HCEC 1CT (cell line): ENCODE results near the gene APOBEC3A.

ENCODE experiments used
- DNase-seq: peaks from one replicate; pipeline ENCODE4 v3.0.0-alpha.2; 2017

Gene APOBEC3A

DNA sequence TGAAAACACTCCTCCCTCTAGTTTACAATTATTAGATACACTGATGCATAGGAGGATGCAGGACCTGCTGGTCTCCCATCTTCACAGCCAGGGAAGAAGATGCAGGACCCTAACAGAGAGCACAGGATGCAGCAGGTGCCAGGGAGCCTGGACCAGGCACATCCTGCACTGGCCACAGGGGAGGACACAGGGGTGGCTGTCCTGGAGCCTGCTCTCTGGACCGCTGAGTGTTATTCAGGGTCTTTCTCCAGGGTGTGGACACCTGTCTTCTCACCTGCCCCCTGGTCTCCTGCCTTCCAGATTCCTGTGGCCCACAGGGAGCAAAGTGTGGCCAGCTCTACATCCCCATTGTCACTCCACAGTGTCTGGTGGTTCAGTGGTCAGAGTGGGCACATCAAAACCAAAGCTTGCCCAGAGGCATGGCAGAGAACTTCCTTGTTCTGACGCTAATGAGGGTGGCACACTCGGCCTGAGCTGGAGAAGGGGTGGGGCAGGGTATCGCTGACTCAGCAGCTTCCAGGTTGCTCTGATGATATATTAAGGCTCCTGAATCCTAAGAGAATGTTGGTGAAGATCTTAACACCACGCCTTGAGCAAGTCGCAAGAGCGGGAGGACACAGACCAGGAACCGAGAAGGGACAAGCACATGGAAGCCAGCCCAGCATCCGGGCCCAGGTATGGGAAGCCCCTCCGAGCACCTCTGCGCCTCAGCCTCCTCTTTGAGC lies at the start of gene APOBEC3A:
Gene APOBEC3A, plus strand, starts transcription at position 564 of the 725 bp plus-strand sequence. Its CDS starts 83 bp downstream, at position 647.
- DNase-seq = no peak

DNA sequence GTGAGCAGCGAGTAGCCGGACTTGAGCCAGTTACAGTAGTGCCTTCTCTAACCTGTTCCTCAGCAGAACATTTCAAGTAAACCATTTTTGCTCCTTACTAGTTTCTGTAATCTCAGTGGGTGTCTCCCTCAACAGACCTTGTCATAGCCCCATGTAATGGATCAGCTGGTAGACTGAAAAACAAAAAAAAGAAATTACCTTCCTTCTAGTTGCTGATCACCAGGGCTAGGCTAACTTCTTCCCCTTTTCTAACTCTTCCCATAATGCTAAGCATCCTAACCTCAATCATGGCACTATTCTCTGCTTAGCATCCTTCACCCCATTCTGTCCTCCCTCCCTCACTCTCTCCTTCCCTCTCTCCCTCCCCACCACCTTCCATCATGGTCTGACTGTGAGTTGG lies 49.6 kb upstream of the APOBEC3A start:
- DNase-seq = no peak

DNA sequence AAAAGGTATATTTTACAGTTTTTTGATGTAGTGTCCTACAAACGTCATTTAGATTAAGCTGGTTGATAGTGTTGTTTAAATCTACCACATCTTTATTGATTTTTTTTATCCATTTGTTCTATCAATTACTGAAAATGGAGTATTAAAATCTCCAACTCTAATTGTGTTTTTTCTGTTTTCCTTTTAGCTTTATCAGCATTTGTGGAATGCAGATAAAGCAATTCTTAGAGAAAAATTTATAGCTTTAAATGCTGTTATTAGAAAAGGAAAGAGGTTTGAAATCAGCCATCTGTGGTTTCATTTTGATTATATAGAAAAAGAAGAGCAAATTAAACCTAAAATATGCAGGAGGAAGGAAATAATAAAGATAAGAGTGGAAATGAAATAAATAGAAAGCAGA lies 46.0 kb upstream of the APOBEC3A start:
- DNase-seq = no peak

DNA sequence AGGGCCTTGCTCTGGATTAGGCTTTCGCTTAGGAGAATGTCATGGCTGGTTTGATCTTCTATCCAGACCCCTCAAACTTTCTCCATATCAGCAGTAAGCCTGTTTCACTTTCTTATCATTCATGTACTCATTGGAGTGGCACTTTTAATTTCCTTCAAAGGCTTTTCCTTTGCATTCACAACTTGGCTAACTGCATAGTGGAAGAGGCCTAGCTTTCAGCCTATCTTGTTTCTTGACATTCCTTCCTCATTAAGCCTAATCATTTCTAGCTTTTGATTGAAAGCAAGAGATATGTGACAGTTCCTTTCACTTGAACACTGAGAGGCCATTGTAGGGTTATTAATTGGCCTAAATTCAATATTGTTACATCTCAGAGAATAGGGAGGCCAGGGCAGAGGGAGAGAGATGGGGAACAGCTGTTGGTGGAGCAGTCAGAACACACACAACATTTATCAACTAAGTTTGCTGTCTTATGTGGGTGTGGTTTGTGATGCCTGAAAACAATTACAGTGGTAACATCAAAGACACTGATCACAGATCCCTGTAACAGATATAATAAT lies 37.7 kb upstream of the APOBEC3A start:
- DNase-seq = no peak

DNA sequence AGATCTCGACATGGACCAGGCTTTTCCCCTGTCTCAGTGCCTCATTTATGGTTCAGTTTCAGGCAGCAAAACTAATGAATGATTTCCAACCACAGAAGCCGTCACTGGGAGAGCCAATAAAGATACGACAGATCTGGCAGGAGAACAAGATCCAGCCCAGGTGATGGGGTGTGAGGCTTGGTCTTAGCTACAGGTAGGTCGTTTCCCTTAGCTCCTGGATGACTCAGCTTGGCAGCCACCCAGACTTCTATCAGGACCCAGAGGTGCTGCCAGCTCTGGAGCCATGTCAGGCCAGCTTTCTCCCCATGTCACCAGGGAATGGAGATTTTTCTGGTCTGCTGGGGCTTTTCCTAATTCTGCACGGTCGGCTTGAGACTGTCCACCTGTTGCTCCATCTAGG lies 36.3 kb upstream of the APOBEC3A start:
- no peak for DNase-seq

DNA sequence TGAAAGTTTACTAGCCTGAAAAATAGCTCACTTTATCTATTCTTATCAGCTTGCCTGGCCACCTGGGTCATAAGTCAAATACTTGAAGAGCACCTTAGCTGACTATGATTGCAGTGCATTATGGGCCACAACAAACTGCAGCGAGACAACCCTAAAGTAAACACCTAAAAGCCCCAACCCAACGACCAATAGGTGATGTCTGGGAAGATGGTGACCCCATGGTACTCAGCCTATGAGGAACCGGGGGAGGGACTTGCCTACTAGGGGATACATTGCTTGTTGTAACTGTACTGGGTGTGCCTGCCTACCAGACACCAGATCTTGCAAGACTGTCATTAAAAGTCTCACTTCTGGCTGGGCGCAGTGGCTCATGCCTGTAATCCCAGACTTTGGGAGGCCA lies 35.6 kb upstream of the APOBEC3A start:
- no peak for DNase-seq

DNA sequence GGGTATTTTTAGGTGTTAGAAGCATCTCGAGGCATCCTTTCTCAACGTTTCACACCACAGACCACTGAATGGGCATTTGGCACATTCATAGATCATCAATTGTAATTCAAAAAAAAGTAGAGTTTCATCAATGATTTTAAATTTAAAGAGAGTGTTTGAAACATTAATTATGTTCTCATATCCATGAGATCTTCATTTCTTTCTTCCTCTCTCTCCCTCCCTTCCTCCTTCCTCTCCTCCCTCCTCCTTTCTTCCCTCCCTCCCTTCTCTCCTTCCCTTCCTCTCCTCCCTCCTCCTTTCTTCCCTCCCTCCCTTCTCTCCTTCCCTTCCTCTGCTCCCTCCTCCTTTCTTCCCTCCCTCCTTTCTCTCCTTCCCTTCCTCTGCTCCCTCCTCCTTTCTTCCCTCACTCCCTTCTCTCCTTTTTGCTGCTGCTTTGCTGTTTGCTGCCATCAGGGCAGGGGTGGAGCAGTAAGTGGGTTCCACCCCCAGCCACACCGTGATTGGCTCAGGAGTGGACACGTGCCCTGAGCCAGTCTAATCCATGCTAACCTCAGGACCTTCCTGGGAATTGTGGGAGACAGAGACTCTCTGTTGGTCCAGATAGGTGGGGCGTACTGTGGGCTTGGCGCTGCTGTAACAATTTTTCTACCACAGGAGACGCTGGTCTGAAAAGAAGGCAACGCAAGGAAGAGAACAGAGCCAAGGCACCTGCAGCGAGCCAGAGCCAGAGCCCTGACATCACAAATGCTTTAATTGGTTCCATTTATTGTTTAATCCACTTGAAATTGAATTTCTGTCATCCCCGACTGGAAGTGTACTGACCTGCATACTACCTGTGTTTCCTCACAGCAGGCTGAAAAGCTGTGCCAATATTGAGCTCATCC lies 33.7 kb upstream of the APOBEC3A start:
- DNase-seq = peak; percentile 84

DNA sequence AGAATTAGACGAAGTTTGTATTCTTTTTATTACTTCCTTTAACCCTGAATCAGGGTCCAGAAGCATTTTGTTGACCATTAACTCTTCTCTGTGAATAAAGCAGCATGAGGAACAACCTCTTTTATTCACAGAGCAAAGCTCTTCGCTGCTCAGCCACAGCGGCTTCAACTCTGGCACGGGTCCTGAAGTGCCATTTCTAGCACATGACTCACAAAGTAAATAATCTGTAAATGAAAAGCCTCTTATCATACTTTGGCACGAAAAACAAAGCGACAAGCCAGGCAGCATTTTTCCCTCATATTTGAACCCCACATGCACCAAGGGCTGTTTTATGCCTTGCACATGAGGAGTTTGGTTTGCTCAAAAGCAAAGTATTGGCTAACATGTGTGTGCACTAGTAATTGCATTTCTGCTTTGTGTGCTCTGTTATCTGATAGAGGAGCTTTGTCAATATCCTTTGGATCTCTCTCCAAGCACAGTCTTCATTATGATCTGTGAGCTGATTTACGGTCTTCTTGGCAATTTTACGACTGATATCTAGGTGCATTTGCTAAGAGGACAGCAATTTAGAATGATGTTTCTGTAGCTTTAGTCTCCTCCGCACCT lies 33.0 kb upstream of the APOBEC3A start:
- peak; percentile 82 for DNase-seq

DNA sequence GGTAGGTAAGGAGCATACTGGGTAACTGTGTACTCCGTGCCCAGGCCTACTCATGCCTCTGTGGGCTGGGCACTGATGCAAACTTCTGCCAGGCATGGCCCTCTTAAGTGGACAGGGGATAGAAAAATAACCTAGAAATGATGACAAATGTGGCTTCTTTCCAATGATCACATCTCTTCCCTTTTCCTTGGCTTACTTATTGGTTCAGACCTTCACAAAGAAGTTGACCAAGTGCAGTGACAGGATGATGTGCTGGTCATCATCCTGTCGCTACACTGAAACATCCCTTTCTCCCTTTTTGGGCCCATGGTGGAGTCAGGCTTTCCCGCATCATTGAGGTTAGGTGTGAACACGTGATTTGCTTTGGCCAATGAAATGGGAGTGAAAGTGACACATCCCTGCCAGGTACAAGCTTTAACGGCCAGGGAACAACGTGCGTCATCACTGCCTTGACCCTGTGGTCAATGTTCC lies 31.8 kb upstream of the APOBEC3A start:
- DNase-seq = no peak

DNA sequence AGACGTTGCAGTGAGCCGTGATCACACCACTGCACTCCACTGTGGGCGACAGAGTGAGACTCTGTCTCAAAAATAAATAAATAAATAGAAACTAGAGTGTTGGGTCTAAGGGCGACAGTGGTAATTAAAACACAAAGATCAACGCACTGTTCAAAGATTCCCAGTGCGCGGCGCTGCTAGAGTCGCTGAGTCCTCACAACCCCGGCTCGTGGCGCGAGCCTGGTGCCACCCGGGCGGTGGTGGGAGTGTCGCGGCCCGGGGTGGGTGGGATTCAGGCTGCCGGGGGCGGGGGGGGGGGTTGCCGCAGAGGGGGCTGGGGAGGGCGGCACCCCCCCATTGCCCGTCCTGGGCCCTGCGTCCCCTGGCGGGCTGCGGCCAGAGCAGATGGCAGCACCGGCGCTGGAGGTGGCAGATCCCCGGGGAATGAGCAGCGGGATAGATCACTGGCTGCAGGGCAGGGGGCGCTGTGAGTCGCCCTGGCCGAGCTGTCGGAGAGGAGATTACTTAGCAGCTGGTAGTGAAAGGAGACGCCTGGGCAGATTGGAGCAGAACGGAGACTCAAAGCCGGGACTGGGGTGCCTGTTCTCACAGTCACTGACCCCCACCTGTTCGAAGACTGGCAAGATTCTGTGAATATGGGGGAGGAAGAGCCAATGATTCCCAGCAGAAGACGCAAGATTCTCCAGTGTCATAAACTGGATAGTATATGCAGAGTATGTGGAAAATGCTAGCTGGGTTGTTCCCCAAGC lies 30.2 kb upstream of the APOBEC3A start:
- peak; percentile 57 for DNase-seq

DNA sequence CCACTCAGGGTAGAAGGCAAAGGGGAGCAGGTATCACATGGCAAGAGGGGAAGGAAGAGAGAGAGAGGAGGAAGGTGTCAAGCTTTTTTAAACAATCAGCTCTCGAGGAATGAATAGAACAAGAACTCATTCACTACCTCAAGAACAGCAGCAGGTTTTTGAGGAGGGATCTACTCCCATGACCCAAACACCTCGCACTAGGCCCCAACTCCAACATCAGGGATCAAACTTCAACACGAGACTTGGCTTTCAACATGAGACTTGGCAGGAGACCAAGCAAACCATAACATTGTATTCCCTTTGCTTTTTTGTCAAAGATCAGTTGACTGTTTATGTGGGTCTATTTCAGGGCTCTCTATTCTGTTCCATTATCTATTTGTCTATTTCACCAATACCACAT lies 26.9 kb upstream of the APOBEC3A start:
- DNase-seq = no peak

DNA sequence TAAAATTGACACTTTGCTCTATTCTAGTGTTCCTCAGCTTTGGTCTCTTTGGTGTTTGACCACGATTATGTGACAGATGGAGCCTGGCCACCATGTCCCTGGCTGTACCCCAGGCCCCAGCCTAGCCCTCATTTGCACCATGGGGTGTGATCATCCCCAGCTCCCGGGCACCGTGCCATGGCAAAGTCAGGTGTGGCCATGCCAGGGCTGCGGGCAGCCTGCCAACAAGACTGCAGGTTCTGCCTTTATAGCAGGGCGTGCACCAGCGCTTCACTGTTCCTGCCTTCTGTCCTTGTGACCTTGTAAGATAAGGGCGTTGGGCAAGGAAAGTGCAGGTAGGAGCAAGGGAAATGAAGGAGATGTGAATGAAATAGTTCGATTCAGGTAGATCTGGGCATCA lies 22.4 kb upstream of the APOBEC3A start:
- DNase-seq = no peak

DNA sequence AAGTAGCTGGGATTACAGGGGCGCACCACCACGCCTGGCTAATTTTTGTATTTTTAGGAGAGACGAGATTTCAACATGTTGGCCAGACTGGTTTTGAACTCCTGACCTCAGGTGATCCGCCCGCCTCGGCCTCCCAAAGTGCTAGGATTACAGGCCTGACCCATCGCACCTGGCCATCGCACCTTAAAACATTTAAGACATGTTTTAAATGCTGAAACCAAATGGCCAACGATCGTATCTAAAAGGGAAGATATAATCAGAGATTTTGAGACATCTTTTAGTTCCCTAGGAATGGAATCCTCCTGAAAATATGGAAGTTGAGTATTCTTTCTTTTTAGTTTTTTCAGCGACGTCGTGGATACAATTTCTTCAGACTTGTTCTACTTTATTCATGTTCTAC lies 21.8 kb upstream of the APOBEC3A start:
- DNase-seq = no peak

DNA sequence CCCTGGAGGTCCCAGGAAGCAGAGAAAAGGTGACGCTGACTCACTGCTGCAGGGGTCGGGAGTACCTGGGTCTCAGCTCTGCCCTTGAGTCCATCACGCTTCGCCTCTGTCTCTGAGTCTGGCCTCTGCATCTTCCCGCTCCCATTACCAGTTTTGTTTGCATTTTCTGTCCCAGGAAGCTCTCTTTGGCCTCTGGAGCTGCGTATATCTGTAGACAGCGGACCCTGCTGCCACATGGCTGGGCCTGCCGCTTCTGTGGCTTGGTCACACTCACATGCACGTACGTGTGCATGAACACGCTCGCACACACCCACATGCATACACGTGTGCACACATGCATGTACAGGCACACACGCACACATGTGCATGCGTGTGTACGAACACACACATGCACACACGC lies 20.8 kb upstream of the APOBEC3A start:
- no peak for DNase-seq

DNA sequence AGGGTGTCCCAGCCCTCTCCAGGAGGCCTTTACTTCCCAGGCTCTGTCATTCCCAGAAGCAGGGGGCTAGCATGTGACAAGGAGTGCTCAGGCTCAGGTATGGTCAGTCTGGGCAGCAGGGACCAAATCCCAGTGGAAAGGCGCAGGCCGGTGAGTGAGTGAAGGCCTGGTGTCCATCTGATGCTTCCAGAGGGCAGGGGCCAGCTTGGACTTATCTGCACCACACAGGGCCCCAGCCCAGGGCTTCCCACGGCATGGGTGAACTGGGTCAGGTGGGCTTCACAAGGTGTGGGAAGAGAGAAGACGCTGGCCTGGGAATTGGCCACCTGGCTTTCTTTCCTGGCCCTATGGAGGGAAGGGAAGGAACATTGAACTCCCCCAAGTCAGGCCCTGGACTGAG lies 20.4 kb upstream of the APOBEC3A start:
- no peak for DNase-seq

DNA sequence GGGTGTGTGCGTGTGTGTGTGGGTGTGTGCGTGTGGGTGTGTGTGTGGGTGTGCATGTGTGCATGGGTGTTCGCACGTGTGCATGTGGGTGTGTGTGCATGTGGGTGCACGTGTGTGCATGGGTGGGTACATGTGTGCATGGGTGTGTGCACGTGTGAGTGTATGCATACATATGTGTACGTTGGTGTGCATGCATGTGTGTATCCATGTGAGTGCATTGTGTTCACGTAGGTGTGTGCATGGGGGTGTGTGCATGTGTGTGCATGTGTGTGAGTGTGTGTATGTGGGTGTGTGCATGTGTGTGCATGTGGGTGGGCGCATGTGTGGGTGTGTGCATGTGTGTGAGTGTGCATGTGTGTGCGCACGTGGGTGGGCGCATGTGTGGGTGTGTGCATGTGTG lies 19.9 kb upstream of the APOBEC3A start:
- DNase-seq = no peak

DNA sequence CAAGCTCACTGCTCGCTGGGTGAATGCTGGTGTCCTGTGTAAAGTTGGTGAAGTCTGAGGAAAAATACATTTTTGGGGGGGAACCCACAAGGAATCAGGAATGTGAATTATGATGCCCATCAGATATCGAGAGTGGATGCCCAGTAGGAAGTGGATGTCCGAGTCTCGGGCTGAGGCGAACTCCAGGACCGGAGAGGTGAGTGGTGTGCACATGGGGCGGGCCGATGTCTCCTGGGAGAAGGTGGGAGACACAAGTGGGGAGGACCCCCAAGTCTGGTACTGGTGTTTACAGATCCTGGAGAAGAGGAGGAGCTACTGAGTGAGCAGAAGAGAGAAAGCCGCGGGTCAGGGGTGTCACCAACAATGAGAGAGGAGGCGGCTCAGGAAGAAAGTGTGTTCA lies 19.2 kb upstream of the APOBEC3A start:
- DNase-seq = no peak

DNA sequence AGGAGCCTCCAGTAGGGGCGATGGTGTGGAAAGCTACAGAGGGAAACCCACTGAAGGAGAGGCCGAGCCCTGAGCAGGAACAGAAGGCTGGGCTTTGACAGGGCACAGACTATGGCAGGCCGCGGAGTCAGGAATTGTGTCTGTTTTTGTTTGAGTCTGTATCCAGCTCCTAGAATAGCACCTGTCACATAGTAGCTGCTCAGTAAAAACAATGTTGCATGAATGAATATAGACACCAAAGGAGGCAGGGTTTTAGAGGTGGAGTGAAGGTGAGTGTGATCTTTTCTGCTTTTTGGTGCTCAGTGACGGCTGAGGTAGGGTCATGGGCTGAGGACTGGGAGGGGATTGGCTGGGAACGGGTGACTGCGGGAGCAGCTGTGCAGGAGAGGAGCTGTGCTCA lies 18.5 kb upstream of the APOBEC3A start:
- no peak for DNase-seq

DNA sequence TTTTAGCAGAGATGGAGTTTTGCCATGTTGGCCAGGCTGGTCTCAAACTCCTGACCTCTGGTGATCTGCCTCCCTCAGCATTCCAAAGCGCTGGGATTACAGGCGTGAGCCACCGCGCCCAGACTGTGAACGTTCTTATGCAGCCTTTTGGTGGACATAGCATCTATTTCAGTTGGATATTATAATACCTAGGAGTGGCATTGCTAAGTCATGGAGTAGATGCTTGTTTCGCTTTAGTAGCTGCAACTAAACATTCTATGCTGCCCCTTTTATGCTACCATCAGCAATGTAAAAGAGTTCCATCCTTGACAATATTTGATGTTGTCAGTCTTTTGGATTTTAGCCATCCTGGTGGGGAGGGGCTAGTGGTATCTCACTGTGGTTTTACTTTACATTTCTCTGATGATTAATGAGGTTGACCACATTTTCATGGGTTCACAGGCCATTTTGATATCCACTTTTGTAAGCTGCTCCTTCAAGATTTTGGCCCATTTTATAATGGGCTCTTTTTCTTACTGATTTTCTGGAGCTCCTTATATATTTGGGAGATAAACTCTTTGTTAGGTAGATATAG lies 16.5 kb upstream of the APOBEC3A start:
- DNase-seq = no peak

DNA sequence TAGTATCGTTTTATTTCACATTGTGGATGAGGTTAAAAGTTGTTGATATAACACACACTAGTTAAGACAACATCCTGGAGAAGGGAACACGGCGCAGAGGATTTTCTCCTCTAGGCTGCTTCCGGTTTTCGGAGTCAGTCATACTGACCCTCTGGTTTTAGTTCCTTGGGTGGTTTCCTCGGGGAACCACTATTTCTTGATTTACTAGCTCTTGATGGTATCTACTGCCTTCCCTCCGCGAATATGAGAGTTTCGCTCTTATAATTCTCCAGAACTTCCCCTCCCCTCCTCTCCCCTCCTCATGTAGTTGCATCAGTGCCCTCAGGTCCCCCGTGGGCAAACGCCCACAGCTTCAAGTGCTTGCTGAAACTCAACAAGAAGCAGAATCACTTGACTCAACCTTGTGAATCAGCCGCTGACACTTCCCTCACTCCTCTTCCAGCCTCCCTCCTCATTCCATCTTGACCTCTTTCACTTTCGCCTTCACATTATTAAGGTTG lies 15.9 kb upstream of the APOBEC3A start:
- no peak for DNase-seq

DNA sequence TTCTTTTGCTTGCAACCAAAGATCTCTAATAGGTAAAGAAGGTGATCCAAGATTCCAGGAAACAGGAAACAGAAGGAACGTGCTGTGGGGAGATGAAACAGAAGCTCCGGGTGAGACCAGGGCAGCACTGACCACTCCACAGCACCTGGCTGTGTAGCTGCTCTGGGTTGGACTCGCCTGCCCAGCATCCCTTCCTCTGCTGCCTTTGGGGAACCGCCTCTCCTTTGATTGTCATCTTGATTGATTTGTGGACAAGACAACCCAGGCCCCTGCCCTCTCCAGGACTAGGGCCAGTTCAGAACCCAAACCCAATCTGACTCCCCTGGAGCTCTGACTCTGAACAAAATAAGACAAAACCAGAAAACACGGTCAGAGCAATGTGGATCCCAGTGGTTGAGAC lies 14.7 kb upstream of the APOBEC3A start:
- DNase-seq = no peak

DNA sequence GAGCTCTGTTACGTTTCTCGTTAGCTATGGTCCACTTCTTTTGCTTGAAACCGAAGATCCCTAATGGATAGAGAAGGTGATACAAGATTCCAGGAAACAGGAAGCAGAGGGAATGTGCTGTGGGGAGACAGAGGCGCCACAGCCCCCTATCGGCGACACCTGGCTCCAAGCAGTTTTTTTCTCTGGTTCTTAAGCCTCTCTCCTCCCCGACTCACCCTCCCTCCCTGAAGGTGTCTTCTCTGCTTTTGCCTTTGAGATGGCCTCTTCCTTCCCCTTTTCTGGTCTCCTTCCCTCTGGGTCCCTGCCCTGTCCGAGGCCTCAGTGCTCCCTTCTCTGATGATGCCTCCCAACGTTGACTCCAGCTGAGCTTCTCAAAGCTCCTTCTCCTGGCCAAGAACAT lies 14.2 kb upstream of the APOBEC3A start:
- no peak for DNase-seq
